Ectodermal cell (in vitro differentiated cells): ENCODE measurements around the gene RAD23B.

Experiments
- H3K27ac ChIP-seq: 2 replicates; pipeline ENCODE4 v1.7.0; 2013; ENCODE audit warnings: mild to moderate bottlenecking, low read depth, low read length; ENCODE audit not compliant: insufficient read depth, poor library complexity, severe bottlenecking
- H3K27me3 ChIP-seq: 2 replicates; pipeline ENCODE4 v1.7.0; 2013; ENCODE audit warnings: mild to moderate bottlenecking, low read length; ENCODE audit not compliant: insufficient read depth, control insufficient read depth, poor library complexity, severe bottlenecking
- H3K36me3 ChIP-seq: one replicate; pipeline ENCODE4 v1.7.0; 2013; ENCODE audit warnings: low read length; ENCODE audit not compliant: control insufficient read depth, insufficient read depth
- H3K4me1 ChIP-seq: one replicate; pipeline ENCODE4 v1.7.0; 2013; ENCODE audit warnings: low read length; ENCODE audit not compliant: control insufficient read depth, insufficient read depth
- H3K4me3 ChIP-seq: 2 replicates; pipeline ENCODE4 v1.7.0; 2013; ENCODE audit warnings: low read depth, low read length, control low read depth; ENCODE audit not compliant: insufficient read depth
- H3K9me3 ChIP-seq: 2 replicates; pipeline ENCODE4 v1.7.0; 2013; ENCODE audit warnings: mild to moderate bottlenecking, low read length, moderate library complexity; ENCODE audit not compliant: control insufficient read depth
- WGBS, 2 experiments: methylation state at CpG; one replicate each; pipeline ENCODE4 v1.1.7; 2013; ENCODE audit warnings: missing lambda C conversion rate in 2 of 2; 5-methylcytosine and 5-hydroxymethylcytosine counted together

The RAD23B gene

DNA sequence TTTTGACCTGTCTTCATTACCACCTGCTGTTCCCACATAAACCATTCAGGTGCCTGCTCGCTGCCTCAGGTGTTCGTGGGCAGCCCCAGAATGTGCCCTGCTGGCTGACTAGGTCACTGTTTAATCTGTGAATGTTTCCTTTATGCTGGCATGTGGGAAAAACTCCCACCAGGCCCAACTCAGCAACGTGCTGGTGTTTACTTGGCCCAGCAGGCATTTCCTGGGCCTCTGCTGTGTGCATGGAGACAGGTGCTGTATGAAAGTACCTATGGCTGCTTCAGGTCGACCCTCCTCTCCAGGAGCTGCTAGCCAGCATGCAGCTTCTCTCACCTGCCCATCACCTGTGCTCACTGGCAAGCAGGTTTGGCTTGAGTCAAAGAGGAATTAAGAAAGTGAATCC, 65.8 kb downstream of the RAD23B start:
- Histone ChIP-seq H3K4me3 (no peak overlapping the region), H3K36me3 (no peaks in the 10 kb centered on the region), H3K27me3 (no peaks in the 10 kb centered on the region), H3K27ac (no peak overlapping the region), H3K9me3 (no peaks in the 10 kb centered on the region), H3K4me1 (no peaks in the 10 kb centered on the region)
- 52% methylated on average over 4 of the region's 4 CpGs for WGBS, 2 experiments

DNA sequence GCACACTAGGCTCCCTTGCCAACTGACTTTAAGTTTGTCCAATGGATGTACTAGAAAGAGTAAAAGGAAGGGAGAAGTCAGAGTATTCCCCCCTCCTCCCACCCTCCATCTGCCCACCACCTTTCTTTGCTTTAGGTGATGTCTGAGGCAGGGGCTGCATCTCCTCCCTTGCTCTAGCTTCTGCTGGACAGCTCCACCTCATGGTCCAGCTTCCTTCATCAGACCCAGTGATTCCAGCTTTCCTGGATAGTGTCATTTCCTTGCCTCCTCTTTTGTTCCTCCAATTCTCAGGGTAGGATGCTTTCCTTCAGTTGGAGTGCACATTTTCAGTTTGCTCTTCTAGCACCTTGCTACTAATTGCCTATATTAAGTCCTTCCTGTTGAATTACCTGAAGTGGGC, 67.4 kb downstream of the RAD23B start:
- no peaks in the 10 kb centered on the region for H3K4me1 ChIP-seq

DNA sequence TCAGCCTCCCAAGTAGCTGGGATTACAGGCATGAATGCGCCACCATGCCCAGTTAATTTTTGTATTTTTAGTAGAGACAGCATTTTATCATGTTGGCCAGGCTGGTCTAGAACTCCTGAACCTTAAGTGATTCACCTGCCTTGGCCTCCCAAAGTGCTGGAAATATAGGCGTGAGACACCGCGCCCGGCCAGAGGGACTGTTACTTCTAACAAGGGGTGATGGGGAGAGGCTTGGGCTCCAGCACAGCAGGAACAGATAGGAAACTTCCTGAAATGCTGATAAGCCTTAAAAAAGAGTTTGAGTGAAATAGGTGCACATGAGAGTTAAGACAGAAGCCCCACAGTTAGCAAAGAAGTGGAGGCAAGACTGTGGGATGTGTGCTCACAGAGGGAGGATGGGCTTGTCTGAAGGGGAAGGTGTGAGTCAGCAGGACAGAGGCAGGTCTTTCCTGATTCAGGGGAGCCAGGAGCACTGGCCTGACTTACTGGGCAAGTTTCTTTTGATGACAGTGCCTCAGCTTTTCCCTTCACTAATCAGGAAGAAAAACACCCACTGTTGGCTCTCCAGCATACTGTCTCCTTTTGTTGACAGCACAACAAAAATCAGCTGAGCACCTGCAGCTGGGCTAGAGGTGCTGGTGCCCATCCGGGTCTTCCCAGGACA, 68.4 kb downstream of the RAD23B start:
- no peaks in the 10 kb centered on the region for H3K27me3 ChIP-seq
- WGBS, 2 experiments: 87 to 91% methylated on average over 6 of the region's 6 CpGs
- H3K4me1 ChIP-seq: no peaks in the 10 kb centered on the region
- no peaks in the 10 kb centered on the region for H3K9me3 ChIP-seq
- no peaks in the 10 kb centered on the region for H3K36me3 ChIP-seq
- H3K27ac ChIP-seq: no peak overlapping the region
- H3K4me3 ChIP-seq: no peak overlapping the region

More for the DNA sequence above, 67.4 kb downstream of the RAD23B start:
- Histone ChIP-seq H3K36me3 (no peaks in the 10 kb centered on the region), H3K9me3 (no peaks in the 10 kb centered on the region), H3K4me3 (no peak overlapping the region), H3K27ac (no peak overlapping the region), H3K27me3 (no peaks in the 10 kb centered on the region)

DNA sequence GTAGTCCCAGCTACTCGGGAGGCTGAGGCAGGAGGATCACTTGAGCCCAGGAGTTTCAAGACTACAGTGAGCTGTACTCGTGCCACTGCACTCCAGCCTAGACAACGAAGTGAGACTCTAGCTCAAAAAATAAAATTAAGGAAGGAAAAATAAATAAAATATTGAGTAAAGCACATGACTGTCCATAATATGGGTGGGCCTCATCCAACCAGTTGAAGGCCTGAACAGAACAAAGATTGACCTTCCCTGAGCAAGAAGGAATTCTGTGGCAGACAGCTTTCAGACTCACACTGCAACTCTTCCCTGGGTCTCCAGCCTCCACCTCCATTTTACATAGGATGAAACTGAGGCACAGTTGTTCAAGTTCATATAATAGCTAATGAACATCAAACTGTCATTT, 72.3 kb downstream of the RAD23B start:
- H3K4me3 ChIP-seq: no peak overlapping the region
- H3K27ac ChIP-seq: no peak overlapping the region
- no peaks in the 10 kb centered on the region for H3K9me3 ChIP-seq
- H3K36me3 ChIP-seq: no peaks in the 10 kb centered on the region
- WGBS, 2 experiments: 88 to 90% methylated on average over 3 of the region's 3 CpGs
- no peaks in the 10 kb centered on the region for H3K4me1 ChIP-seq
- no peaks in the 10 kb centered on the region for H3K27me3 ChIP-seq

DNA sequence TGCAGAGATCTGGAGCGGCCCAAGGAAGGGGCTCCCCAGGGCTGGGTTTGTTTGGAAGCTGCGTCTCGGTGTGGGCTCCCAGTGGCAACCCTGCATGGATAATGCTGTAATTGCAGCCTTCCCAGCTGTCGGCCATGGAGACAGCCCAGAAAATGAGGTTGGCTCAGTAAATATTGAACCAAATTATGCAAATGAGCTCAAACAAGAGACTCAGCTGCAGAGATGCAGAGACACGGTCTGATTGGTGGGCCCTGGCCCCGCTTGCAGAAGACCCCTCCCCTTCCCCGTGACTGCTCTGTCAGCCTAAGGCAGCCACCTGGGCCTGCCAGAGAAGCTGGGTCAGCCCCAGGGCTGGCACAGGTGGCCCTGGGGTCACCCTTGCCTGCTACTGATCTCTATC, 75.9 kb downstream of the RAD23B start:
- H3K27me3 ChIP-seq: no peaks in the 10 kb centered on the region
- 77 to 84% methylated on average over 7 of the region's 7 CpGs for WGBS, 2 experiments
- no peak overlapping the region for H3K4me3 ChIP-seq
- no peaks in the 10 kb centered on the region for H3K4me1 ChIP-seq
- no peaks in the 10 kb centered on the region for H3K36me3 ChIP-seq
- H3K27ac ChIP-seq: no peak overlapping the region
- no peaks in the 10 kb centered on the region for H3K9me3 ChIP-seq

DNA sequence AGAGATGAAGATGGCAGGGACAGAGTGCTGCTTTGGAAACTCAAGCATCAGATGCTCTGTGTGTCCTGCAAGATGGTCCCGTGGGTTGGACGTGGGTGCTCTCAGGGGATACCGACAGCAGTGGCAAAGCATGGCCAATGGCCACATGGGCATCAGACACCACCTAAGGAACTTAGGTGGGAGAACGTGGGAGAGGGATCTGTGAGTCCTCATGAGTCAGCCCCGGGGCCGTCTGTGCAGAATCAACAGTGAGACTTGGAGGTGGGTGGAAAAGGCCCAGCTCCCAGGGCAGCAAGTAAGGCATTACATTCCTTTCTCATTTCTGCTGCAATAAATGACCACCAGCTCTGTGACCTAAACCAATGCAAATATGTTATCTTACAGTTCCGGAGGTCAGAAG, 77.0 kb downstream of the RAD23B start:
- WGBS, 2 experiments: 84 to 88% methylated on average over 7 of the region's 7 CpGs
- H3K36me3 ChIP-seq: no peaks in the 10 kb centered on the region
- H3K4me3 ChIP-seq: no peak overlapping the region
- no peaks in the 10 kb centered on the region for H3K4me1 ChIP-seq
- H3K9me3 ChIP-seq: no peaks in the 10 kb centered on the region
- H3K27me3 ChIP-seq: no peaks in the 10 kb centered on the region
- no peak overlapping the region for H3K27ac ChIP-seq

DNA sequence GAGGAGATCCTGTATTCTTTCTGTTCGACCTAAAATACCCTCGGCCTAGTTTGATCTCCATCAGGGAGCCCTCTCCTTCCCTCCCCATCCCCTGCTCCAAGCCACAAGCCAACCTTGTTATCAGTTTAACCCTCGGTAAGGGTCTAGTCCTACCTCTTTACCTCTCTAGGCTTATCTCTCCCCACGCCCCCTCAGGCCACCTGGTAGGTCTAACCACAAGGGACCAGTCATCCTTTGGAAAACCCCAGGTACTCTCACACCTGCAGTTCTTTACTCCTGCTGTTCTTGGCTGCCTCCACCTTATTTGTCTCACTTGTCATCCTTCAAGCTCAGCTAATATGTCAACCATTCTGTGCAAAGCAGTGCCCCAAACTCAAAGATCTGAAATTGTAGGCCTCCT, 78.7 kb downstream of the RAD23B start:
- Histone ChIP-seq H3K27me3 (no peaks in the 10 kb centered on the region), H3K4me1 (no peaks in the 10 kb centered on the region), H3K36me3 (no peaks in the 10 kb centered on the region), H3K27ac (no peak overlapping the region), H3K9me3 (no peaks in the 10 kb centered on the region), H3K4me3 (no peak overlapping the region)
- 91 to 92% methylated on average over 4 of the region's 4 CpGs for WGBS, 2 experiments

DNA sequence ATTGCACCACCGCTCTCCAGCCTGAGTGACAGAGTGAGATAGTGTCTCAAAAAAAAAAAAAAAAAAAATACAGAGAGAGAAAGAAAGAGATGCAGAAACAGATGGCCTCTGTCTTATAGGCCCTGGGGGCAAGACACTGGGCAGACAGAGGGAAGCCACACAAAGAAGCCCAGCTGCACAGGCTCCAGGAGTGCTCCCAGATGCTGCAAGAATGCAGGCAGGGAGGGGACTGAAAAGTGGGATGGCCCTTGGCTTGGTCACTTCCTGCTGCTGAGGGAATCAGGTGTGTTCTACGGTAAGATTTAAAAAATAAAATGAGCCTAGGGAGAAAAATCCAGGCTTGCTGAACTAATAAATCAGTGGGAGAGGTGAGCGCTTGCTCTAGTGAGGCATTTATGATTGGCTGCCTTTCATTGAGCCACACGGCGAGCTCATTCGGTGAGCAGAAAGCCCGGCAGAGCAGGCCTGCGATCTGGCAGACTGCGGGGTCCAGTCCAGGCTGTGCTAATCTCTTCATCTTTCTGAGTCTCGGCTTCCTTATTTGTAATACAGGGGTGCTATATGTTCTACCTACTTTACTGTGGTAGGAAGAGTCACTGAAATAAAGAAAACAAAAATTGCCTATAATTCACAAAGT, 80.6 kb downstream of the RAD23B start:
- Histone ChIP-seq H3K27me3 (no peaks in the 10 kb centered on the region), H3K9me3 (no peaks in the 10 kb centered on the region), H3K36me3 (no peaks in the 10 kb centered on the region), H3K4me1 (peaks cover 6% of the 10 kb centered on the region), H3K27ac (peak overlapping the region; percentile 44), H3K4me3 (no peak overlapping the region)
- WGBS, 2 experiments: 86 to 88% methylated on average over 9 to 10 of the region's 10 CpGs

DNA sequence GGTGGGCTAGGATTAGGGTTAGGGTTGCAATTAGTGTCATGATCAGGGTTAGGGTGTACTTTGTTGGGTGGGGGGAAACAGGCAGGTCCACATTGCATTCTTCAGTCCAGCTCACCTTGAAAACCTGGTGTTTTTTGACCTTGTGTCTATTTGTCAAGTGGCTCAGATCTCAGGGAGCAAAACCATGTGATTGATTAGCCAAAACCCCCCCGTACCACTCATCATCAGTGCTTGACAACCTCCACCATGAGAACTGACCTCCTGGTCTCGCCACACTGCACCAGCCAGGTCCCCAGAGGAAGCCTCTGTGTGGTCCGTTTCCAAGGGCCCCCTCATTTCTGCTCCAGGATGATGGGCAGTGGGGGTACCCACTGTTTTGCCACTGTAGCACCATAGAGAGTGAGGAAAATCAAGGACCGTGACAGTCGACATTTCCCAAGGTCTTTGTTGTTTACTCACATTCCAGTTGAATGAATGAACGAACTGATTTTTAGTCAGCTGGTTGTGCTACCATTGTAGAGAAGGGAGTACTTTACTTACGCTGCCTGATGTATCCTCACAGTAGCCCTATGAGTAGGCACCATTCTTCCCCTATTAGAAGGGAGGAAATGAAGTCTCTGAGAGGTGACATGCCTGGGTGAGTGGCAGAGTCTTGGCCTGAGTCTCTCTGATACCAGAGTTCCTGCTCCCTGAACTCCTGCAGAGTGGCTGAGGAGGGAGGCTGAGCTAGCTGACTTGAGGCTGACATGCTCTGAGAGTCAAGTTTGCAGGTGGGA, 84.8 kb downstream of the RAD23B start:
- peaks cover 8% of the 10 kb centered on the region for H3K4me1 ChIP-seq
- H3K27ac ChIP-seq: no peak overlapping the region
- no peaks in the 10 kb centered on the region for H3K36me3 ChIP-seq
- no peaks in the 10 kb centered on the region for H3K27me3 ChIP-seq
- WGBS, 2 experiments: 89% methylated on average over 7 of the region's 7 CpGs
- no peak overlapping the region for H3K4me3 ChIP-seq
- H3K9me3 ChIP-seq: no peaks in the 10 kb centered on the region

DNA sequence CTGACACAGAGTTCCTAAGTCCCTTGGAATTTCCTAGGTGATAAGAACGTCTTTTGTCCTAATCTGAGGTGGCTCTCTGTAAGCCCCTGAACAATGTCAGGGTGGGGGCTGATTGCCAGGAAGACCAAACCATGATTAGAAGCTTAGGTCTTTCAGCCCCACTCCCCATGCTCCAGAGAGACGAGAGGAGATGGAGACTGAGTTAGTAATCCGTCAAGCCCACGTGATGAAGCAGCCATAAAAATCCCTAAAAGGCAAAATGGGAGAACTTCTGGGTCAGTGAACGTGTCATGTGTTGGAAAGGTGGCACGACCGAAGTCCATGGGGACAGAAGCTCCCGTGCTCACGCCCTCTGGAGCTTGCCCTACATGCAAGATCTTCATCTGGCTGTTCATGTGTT, 85.6 kb downstream of the RAD23B start:
- 87 to 89% methylated on average over 9 of the region's 9 CpGs for WGBS, 2 experiments
- Histone ChIP-seq H3K27me3 (no peaks in the 10 kb centered on the region), H3K36me3 (no peaks in the 10 kb centered on the region), H3K9me3 (no peaks in the 10 kb centered on the region), H3K27ac (no peak overlapping the region), H3K4me1 (peaks cover 8% of the 10 kb centered on the region), H3K4me3 (no peak overlapping the region)
